HTR-8/SVneo (cell line): ENCODE results near the gene PLA2G2C.

Experiments
- DNase-seq: peaks from one replicate; pipeline ENCODE4 v3.0.0; 2011; ENCODE audit warnings: low spot score, mixed read lengths; ENCODE audit not compliant: insufficient read length
- FAIRE-seq: peaks from 2 replicates; lab custom pipeline; 2011; peaks lifted over from hg19 to GRCh38; lab: Jason Lieb, UNC

The PLA2G2C gene

DNA sequence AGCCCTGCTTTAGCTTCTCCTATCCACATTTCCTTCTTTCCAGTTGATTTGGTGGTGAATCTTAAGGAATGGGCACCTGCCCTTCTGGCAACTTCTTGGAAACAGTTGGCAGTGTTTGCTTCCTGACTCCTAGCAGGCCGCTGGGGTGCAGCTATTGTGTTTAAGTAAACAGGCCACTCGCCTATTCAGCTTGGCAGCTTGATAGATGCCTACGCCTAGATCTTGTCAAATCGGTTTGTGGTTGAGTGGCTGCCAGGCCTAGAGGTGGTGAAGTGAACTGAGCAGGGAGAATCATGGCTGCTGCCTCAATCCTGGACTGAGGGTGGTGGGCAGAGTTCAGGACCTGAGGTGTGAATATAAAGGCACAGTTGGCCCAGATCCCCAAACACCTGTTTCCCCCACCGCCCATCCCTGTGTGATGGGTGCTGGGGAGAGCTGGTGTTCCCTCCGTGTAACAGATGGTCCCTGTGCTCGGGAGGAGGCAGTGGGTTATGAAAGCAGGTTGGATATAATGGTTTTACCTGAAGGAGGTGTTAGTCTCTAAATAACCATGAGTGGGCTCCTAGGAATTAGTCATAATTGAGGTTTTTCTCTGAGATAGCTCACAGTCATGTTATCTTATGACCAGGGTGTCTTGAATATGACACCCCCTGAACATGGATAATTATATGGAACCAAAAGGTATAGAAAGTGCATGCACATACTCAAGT, 940 bp upstream of the PLA2G2C start:
- DNase-seq = no peak
- FAIRE-seq = no peak

DNA sequence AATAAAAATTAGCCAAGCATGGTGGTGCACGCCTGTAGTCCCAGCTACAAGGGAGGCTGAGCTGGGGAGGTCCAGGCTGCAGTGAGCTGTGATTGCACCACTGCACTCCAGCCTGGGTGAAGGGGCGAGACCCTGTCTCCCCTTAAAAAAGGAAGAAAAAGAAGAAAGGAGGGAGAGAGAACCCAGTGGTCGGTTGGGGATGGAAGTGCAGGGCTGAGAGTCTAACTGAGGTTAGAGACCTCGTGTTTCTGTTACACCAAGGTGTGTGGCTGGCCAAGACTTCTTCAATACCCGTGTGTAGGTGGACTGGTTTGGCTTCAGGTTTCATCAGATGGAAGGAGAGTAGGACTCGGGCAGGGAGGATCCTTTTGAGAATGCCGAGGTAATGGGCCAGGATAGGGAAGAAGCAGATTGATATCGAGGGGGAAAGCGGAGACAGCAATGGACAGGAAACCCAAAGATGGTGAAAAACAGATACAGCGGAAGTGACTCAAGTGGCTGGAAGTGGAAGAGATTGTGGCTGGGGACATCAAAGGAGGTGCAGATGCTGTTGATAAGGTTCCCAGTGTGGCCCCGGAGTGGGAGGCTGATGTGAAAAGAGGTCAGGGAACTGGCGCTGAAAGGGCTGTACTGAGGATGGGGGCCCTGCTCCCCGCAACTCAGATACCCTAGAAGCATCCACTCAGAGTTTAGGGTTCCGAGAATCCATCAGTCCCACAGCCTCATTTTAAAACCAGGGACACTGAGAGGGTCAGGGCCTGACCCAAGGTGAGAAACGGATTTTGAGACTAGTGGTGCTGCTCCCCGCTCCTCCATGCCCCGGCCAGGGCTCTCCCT, 1.1 kb downstream of the PLA2G2C start:
- no peak for DNase-seq
- no peak for FAIRE-seq

DNA sequence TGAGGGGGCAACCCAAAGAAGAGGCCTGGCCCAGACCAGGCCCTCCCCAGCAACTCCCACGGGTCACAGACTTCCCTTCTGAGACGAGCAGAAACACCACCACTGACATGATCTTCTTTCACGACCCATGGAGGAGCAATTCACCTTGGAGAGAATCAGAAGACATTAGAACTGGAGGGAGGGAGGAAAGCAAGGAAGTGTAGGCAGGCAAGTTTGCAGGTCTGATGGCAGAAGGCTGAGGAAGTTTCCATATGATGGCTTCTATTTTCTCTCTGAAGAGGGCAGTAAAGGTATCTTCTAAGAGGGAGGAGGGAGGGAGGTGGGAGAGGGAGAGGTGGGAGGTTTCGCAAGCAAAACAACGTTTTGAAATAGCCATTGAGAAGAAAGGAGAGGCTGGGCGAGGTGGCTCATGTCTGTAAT, 1.8 kb downstream of the PLA2G2C start:
- no peak for DNase-seq
- FAIRE-seq = no peak

DNA sequence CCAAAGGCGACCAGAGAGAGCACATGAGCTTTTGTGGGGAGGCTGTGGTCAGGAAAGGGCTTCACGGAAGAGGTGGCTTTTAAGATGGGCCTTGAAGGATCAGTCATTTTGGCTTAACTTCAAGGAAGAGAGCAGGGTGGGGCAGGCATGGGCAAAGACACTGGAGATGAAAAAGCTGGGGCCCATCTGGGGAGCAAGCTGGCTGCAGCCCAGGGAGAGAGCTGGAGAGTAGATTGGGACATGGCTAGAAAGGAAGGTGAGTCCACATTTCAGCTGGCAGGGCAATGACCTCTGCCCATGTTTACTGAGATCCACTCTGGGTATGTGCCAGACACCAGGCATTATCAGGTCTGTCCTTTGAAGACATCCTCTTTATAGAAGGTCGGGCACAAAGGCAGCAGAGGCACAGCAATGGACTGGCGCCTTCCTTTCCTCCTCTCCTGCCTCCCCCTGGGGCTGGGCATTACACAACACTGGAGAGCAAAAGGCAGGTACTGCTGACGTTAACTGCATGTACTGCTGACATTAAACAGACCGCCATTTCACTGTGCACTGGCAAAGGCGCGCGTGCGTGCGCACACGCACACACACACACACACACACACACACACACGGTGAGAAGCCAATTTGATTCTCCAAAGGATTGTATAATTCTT, 2.6 kb downstream of the PLA2G2C start:
- FAIRE-seq (no peak), DNase-seq (no peak)

DNA sequence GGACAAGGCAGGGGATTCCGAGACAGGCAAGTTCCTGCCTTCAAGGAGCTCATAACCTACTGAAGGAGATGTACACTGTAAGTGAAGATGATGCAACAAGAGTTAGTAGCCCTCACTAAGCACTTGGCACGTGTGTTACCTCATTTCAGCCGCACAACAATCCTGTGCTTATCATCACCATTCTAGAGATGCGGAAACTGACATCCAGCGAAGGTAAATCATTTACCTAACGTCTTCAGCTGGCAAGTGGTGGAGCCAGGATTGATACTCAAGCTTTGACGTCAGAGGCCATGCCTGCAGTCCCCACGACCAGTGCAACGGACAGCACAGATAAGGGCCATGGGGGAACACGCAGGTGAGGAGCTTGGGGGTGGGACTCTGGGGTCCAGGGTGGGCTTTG, 3.3 kb downstream of the PLA2G2C start:
- no peak for FAIRE-seq
- no peak for DNase-seq

DNA sequence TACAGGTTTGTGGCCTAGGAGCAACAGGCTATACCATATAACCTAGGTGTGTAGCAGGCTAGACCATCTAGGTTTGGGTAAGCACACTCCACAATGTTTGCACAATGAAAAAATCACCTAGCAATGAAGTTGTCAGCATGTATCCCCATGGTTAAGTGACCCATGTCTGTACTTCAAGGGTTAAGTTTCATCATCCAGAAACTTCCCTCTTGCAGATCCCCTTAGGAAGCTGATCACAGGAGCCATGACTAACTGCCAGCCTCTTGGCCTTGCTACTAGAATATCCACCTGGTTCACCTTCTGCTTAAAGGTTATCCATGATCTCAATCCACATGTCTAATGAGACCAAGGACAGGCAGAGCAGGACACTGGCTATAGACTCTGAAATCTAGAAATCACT, 3.9 kb downstream of the PLA2G2C start:
- no peak for FAIRE-seq

DNA sequence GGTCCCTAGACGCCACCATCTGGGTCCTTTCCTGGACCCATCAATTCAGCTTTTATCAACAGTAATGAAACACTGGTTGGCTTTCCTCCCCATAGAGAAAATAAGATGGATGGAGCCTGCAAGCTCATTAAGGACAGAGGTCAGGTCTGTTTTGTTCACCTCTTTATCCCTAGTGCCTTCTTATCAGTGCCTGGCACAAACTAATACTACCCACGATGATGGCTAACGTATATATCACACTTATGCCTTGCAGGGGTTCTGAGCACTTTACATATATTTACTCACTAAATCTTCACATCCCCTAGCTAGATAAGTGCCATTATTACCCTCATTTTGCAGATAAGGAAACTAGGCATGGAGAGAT, 5.5 kb downstream of the PLA2G2C start:
- DNase-seq = no peak
- no peak for FAIRE-seq

More for the DNA sequence above, 3.9 kb downstream of the PLA2G2C start:
- no peak for DNase-seq

DNA sequence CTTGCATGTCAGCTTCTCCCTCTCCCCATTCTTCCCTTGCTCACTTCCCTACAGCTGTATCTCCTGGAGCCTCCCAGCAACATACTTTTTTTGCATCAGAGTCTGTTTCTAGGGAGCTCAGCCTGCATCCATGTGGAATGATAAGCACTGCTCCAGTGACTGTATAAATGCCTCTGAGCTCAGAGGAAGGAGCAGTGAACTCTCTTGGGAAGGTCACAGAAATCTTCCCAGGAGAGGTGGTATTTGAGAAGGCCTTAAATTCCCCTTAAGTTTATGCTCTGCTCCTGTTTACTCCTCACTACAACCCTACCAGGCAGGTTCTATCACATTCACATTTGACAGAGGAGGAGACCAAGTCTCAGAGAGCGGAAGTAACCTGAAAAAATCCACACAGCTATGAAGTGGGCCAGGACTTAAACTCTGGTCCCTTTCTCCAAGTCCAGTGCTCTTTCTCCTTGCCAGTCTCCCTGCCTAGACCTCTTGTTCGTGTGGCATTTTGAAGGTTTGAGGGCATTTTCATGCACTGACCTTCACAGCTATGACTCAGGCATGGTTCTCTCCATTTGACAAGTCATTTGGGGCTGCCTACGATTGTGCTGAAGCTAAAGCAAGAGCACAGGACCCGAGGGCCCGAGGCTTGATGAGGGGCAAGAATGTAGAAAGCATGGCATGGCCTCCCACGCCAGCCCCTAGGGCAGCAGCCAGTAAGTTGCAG, 6.0 kb downstream of the PLA2G2C start:
- DNase-seq (no peak), FAIRE-seq (no peak)

DNA sequence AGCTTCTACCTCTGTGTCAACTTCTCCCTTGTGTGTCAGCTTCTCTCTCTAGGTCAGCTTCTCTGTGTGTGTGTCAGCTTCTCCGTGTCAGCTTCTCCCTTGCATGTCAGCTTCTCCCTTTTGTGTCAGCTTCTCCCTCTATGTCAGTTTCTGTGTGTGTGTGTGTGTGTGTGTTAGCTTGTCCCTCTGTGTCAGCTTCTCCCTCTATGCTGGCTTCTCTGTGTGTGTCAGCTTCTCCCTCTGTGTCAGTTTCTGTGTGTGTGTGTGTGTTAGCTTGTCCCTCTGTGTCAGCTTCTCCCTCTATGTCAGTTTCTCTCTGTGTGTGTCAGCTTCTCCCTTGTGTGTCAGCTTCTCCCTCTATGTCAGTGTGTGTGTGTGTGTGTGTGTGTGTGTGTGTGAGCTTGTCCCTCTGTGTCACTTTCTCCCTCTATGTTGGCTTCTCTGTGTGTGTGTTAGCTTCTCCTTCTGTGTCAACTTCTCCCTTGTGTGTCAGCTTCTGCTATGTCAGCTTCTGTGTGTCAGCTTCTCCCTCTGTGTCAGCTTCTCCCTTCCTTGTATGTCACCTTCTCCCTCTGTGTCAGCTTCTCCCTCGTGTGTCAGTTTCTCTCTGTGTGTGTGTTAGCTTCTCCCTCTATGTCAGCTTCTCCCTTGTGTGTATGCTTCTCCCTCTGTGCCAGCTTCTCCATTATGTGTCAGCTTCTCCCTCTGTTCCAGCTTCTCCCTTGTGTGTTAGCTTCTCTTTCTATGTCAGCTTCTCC, 6.8 kb downstream of the PLA2G2C start:
- DNase-seq = no peak
- FAIRE-seq = no peak

DNA sequence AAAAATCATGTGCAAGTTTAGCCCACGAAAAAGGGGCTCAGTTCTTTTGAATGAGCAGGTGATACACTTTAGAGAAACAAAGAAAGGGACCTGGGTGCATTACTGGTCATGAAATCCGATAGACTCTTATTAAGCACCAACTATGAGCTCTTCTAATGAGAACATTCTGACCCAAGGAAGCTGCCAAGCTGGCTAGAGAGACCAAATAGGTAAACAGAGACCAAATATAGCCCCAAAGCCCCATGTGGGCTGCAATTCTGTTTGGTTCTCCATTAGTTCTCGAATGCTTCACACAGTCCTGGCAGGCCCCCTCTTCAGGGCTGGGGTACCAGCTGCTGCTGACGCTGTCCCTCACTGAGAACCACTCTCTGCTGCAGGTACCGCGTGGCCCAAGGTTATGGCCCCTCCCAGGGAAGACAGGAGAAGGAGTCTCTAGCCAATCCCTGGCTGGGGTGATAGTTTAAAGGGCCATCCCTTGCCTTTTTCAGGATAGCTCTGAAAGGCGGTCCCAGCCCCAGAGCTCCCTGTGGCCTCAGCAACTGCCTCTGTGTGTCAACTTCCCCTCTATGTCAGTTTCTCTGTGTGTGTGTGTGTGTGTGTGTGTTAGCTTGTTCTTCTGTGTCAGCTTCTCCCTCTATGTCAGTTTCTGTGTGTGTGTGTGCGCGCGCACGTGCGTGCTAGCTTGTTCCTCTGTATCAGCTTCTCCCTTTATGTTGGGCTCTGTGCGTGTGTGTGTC, 7.5 kb downstream of the PLA2G2C start:
- no peak for DNase-seq
- FAIRE-seq = no peak

DNA sequence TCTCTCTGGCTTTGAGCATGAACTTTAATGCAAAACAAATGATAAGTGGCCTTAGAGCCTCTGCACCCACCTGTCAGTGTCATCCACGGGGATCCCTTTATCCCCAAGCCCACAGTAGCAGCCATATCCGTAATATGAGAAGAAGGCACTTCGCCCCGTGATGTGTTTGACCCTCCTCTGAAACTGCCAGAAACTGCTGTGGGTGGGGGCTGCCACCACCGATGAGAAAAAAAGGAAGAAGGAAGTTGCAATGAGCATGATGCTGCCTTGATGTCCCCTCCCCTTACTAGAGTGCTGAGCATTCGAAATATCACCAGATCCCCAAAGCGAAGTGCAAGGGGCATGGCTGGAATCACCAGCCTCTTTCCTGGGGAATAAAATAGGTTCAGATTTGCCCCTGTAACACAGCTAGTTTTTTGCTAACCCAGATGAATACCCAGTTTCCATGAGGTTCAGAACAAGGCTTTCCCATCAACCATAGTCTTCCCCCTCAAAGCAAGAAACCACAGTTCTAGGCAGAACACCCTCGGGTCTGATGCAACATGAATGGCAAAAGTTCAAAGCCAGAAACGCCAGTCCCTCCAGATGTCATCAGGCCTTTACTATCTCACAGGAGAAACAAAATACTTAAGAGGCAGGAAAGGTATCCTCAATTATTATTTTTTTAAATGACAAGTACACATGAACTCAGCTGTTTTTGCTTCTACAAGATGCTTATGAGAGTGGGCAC, 11.2 kb downstream of the PLA2G2C start:
- no peak for DNase-seq
- no peak for FAIRE-seq

DNA sequence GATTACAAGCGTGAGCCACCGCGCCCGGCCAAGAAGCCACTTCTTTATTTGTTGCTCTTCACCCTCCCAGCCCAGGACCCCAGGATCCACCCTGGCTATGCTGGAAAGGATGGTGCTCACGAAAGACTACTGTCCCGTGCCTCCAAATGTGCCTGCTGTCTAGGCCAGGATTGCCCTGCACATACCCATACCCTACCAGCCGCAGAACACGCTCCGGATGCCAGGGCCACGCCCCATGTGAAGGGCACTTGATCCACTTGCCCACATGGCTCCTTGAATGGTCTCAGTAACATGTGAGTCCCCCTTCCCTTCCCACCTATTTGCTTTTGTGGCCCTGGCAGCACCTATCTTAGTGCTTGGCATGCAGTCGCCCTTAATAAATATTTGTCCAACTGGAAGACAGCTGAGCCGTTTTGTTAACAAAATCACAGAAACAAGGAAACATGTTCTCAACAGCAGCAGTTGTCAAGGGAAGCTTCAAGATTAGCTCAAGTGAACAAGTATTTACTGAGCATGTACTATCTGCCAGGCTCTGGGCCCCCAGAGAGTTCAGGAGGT, 14.2 kb downstream of the PLA2G2C start:
- DNase-seq (no peak), FAIRE-seq (no peak)

DNA sequence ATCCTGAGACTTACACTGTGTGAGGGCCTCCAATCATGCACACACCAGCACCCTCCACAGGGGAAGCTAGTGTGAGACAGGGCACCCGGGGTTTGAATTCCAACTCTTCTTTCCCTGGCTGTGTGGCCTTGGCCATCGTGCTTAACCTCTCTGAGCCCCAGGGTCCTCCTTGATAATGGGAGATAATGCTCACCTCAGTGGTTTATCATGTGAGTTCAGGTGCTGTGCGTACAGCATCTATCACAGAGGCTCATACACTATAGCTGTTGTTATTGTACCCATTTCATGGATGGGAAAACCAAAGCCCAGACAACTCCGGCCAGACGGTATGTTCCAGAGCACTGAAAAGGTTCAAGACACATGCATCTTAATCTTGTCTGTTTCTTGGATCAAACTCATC, 16.4 kb downstream of the PLA2G2C start:
- FAIRE-seq = no peak

DNA sequence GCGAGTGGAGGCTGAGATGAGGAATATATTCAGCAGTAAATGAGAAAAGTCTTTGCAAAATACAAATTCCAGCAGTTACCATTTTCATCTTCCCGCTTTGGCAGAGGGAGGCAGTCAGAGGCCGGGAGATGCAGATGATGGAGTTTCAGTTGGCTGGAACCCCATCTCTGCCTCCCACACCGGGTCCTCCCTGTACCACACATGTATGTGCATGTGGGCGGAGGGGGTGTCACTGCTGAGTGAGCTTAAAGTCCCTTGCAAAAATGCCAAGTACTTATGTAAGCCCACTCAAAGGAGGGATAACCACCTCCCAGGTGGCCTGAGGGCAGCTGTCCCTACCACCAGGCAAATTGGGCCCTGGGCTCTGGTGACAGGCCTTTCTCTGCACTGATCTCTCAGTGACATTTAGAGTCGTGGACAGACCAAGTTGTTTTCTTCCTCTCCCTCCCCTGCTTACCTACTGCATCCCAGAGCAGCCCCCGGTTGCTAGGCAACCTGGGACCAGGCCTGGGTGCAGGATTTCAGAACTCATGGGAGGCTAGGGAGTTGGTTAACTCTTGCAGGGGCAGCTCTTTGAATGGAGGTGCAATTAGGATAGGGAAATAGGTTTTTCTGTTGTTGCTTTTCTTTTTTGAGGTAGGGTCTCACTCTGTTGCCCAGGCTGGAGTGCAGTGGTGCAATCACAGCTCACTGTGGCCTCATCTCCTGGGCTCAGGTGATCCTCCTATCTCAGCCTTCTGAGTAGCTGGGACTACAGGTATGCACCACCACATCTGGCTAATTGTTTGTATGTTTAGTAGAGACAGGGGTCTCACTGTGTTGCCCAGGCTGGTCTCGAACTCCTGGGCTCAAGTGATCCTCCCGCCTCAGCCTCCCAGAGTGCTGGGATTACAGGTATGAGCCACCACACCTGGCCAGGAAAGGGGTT, 17.5 kb downstream of the PLA2G2C start:
- no peak for FAIRE-seq
- no peak for DNase-seq

More for the DNA sequence above, 16.4 kb downstream of the PLA2G2C start:
- no peak for DNase-seq

DNA sequence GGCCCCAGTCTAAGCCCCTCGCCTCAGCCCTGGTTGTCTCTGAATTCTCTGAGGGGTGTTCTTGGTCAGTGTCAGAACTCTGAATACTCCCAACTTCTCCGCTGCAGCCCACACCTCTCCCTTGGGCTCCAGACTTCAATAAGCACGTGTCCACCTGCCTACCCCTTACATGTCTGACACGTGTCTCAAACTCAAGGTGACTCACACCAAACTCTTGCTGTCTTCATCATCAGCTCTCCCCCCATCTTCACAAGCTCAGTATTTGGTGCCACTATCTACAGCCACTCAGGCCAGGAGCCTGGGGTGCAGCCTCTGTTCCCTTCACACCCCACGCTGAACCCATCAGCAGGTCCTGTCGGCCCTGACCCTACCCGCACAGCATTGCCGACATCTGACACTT, 19.2 kb downstream of the PLA2G2C start:
- no peak for FAIRE-seq
- no peak for DNase-seq

DNA sequence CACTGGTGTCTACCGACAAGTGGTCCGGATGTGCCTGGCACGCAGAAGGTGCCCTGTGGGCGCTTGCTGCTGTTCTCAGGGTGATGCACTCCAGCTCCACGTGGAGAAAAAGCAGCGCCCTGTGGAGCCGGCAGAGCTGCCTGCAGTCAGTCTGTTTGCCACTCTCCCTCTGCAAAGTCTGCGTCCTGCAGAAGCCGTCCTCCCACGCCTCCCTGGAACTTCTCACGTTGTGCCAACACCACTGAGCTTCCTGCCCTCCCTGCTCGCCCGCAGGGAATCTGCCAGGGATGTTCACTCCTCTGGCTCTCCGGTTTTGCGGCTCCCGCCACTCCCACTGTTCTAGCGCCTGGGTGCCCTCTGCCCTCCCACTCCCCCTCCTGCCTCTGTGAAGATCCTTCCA, 20.3 kb downstream of the PLA2G2C start:
- no peak for FAIRE-seq
- DNase-seq = no peak

DNA sequence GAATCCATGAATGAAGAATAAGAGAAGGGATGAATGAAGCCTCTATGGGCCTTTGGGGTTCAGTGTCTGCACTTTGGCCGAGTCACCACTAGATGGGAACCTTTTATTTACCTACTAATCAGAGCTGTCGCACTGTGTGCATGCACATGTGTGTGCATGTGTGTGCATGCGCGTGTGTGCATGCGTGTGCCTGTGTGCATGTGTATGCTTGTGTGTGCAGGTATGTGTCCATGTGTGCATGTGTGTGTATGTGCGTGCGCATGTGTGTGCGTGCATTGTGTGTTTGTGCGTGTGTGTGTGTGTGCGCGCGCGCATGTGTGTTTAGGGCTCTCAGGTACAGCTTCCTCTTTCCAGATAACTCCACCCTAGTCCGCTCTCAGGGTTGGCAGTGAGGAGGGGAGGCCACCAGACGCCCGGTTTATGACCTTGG, 20.8 kb downstream of the PLA2G2C start:
- FAIRE-seq (peak; percentile 69), DNase-seq (no peak)
